CD14-positive monocyte (primary cell): ENCODE results near the gene SHTN1. TPM values are rescaled to one million over a fixed set of nuclear protein-coding genes. Genes with fewer than 3 reads are reported as not detected.

ENCODE experiments used
- DNase-seq, 3 donors: peaks; one replicate each; pipeline ENCODE4 v3.0.0-alpha.2; 2011 to 2022
- H2AFZ ChIP-seq: 2 replicates; pipeline ENCODE4 v1.6.0; 2012; ENCODE audit warnings: mild to moderate bottlenecking, low read depth, low read length, inconsistent platforms; ENCODE audit not compliant: insufficient read depth, poor library complexity, severe bottlenecking
- H3K27ac ChIP-seq, 2 donors: 1 replicate in 1 of 2; 2 replicates in 1 of 2; pipeline ENCODE4 v1.5.1; 2012 to 2013; ENCODE audit warnings: low read length in 2 of 2, control low read depth in 1 of 2, inconsistent platforms in 1 of 2, low read depth in 1 of 2, mild to moderate bottlenecking in 1 of 2
- H3K27me3 ChIP-seq, 2 donors: one replicate each; pipeline versions ENCODE4 v1.6.0 to v1.6.1; 2011 to 2013; ENCODE audit warnings: low read length in 2 of 2; ENCODE audit not compliant: control insufficient read depth in 2 of 2, insufficient read depth in 2 of 2
- H3K36me3 ChIP-seq, 2 donors: replicated peaks in 1 of 2; 1 replicate in 1 of 2; 2 replicates in 1 of 2; pipeline versions ENCODE4 v1.5.1 to v1.6.1; 2012 to 2013; ENCODE audit warnings: low read length in 2 of 2, control low read depth in 1 of 2, inconsistent platforms in 1 of 2, mild to moderate bottlenecking in 1 of 2; ENCODE audit not compliant: insufficient read depth in 2 of 2, control insufficient read depth in 1 of 2
- H3K4me1 ChIP-seq, 2 donors: 1 replicate in 1 of 2; 2 replicates in 1 of 2; pipeline versions ENCODE4 v1.5.1 to v1.6.1; 2012 to 2013; ENCODE audit warnings: low read length in 2 of 2, control low read depth in 1 of 2, inconsistent platforms in 1 of 2, mild to moderate bottlenecking in 1 of 2, moderate library complexity in 1 of 2; ENCODE audit not compliant: insufficient read depth in 2 of 2, control insufficient read depth in 1 of 2
- H3K4me2 ChIP-seq: replicated peaks from 2 replicates; pipeline ENCODE3; 2012; ENCODE audit warnings: low read length, moderate library complexity, mild to moderate bottlenecking; ENCODE audit not compliant: poor library complexity, severe bottlenecking; ENCODE audit errors: extremely low read depth
- H3K4me3 ChIP-seq, 3 experiments: fragments of 200-600 bp in 1 of 3; sonication (generic) in 1 of 3; replicated peaks in 1 of 3; 1 replicate in 2 of 3; 2 replicates in 1 of 3; pipeline ENCODE4 v1.5.1; 2011 to 2013; ENCODE audit warnings: low read length in 3 of 3, mild to moderate bottlenecking in 3 of 3, control low read depth in 2 of 3, low read depth in 2 of 3, inconsistent platforms in 1 of 3, moderate library complexity in 1 of 3
- H3K79me2 ChIP-seq: 2 replicates; pipeline ENCODE4 v1.6.0; 2012; ENCODE audit warnings: mild to moderate bottlenecking, control low read depth, inconsistent platforms, low read length, moderate library complexity; ENCODE audit not compliant: insufficient read depth
- H3K9ac ChIP-seq: 2 replicates; pipeline ENCODE4 v1.6.0; 2017; ENCODE audit warnings: low read length, mild to moderate bottlenecking; ENCODE audit not compliant: insufficient read depth, poor library complexity, severe bottlenecking
- H3K9me3 ChIP-seq, 2 donors: replicated peaks in 1 of 2; 1 replicate in 1 of 2; 2 replicates in 1 of 2; pipeline versions ENCODE4 v1.5.1 to v1.6.1; 2012 to 2013; ENCODE audit warnings: low read length in 2 of 2, control low read depth in 1 of 2; ENCODE audit not compliant: control insufficient read depth in 1 of 2, insufficient read depth in 1 of 2
- H4K20me1 ChIP-seq: 2 replicates; pipeline ENCODE4 v1.6.0; 2012; ENCODE audit warnings: mild to moderate bottlenecking, low read length, control low read depth, moderate library complexity; ENCODE audit not compliant: insufficient read depth
- H3K27ac Mint-ChIP-seq, 7 donors: one replicate each; pipeline ENCODE4 v1.8.0; 2020; ENCODE audit warnings: mild to moderate bottlenecking in 7 of 7, mixed read lengths in 7 of 7, moderate library complexity in 6 of 7, inconsistent platforms in 2 of 7
- H3K27me3 Mint-ChIP-seq, 3 donors: one replicate each; pipeline ENCODE4 v1.8.0; 2021 to 2022; ENCODE audit warnings: low read depth in 3 of 3, mild to moderate bottlenecking in 3 of 3, mixed read lengths in 3 of 3, moderate library complexity in 3 of 3, inconsistent platforms in 1 of 3
- H3K36me3 Mint-ChIP-seq, 2 donors: one replicate each; pipeline ENCODE4 v1.8.0; 2020; ENCODE audit warnings: mixed read lengths in 2 of 2, inconsistent platforms in 1 of 2, mild to moderate bottlenecking in 1 of 2
- H3K4me1 Mint-ChIP-seq: one replicate; pipeline ENCODE4 v1.8.0; 2020; ENCODE audit warnings: mild to moderate bottlenecking, mixed read lengths
- H3K4me3 Mint-ChIP-seq, 2 donors: one replicate each; pipeline ENCODE4 v1.8.0; 2020; ENCODE audit warnings: mild to moderate bottlenecking in 2 of 2, mixed read lengths in 2 of 2, moderate library complexity in 1 of 2
- H3K9me3 Mint-ChIP-seq, 7 donors: one replicate each; pipeline ENCODE4 v1.8.0; 2020 to 2022; ENCODE audit warnings: mixed read lengths in 7 of 7, mild to moderate bottlenecking in 6 of 7, moderate library complexity in 6 of 7, inconsistent platforms in 2 of 7
- WGBS: methylation state at CpG from one replicate; pipeline ENCODE4 v1.1.5; 2013; ENCODE audit warnings: missing lambda C conversion rate; ENCODE audit not compliant: insufficient coverage; 5-methylcytosine and 5-hydroxymethylcytosine counted together
- intact Hi-C, 2 donors: fragments of 100-400 bp; cut with micrococcal nuclease; formaldehyde crosslinking; loops; one replicate each; pipeline versions ENCODE4 v1.15.0 to v1.15.1; 2023
- polyA plus RNA-seq, 3 donors: library from polyadenylated mRNA; depleted of rRNA in 1 of 3; unstranded in 2 of 3; stranded (reverse) in 1 of 3; fragments of 300-500 nt in 2 of 3; fragments of >200 nt in 1 of 3; fragmentation: Illumina TruSeq in 2 of 3; gene quantifications; 1 replicate in 2 of 3; 2 replicates in 1 of 3; pipeline ENCODE4 v1.2.3, GENCODE V29; 2012 to 2021
- TF ChIP-seq, protein P1 (sequence below): fragments of 200-600 bp; IDR thresholded peaks from one replicate; pipeline ENCODE4 v1.8.0; 2022; ENCODE audit warnings: antibody characterized with exemption, mild to moderate bottlenecking

SHTN1 gene
- polyA plus RNA-seq, 3 donors, result 14.4 to 22.6 (median 14.9) TPM

DNA sequence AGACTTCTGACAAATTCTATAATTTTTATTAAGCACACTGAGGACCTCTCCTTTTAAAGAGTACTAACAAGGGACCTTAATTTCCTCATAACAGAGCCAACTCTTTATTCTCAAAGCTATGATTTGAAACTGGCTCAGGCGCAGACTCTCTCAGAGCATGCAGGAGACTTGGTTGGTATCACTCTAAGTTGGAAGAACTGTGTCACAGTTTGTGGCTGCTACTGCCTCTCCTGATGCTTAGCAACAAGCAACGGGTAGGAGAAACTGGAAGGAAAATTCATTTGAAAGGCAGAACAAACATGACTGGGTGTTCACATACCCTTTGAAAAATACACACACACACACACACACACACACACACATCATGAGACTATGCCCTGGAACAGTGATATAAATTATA is 122.3 kb downstream of the SHTN1 start:
- no peak overlapping the region for H3K27ac ChIP-seq
- no peak for DNase-seq
- no peak overlapping the region for H2AFZ ChIP-seq
- H3K9me3 ChIP-seq, result no peaks in the 10 kb centered on the region
- H3K79me2 ChIP-seq, result no peaks in the 10 kb centered on the region
- no peak overlapping the region for H3K9ac ChIP-seq
- TF ChIP-seq, protein P1, sequence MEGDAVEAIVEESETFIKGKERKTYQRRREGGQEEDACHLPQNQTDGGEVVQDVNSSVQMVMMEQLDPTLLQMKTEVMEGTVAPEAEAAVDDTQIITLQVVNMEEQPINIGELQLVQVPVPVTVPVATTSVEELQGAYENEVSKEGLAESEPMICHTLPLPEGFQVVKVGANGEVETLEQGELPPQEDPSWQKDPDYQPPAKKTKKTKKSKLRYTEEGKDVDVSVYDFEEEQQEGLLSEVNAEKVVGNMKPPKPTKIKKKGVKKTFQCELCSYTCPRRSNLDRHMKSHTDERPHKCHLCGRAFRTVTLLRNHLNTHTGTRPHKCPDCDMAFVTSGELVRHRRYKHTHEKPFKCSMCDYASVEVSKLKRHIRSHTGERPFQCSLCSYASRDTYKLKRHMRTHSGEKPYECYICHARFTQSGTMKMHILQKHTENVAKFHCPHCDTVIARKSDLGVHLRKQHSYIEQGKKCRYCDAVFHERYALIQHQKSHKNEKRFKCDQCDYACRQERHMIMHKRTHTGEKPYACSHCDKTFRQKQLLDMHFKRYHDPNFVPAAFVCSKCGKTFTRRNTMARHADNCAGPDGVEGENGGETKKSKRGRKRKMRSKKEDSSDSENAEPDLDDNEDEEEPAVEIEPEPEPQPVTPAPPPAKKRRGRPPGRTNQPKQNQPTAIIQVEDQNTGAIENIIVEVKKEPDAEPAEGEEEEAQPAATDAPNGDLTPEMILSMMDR, result no peak
- peaks cover 0 to 3% of the 10 kb centered on the region in 2 donors for H3K27me3 ChIP-seq
- no peaks in the 10 kb centered on the region for H3K4me1 Mint-ChIP-seq
- no peak overlapping the region for H3K27ac Mint-ChIP-seq
- H3K36me3 Mint-ChIP-seq, result peaks cover 45 to 48% of the 10 kb centered on the region in 2 donors
- peaks cover 0 to 7% (median 5%) of the 10 kb centered on the region in 3 donors for H3K27me3 Mint-ChIP-seq
- intact Hi-C loops, result no loop called here
- no peaks in the 10 kb centered on the region for H4K20me1 ChIP-seq
- H3K9me3 Mint-ChIP-seq, result no peaks in the 10 kb centered on the region
- WGBS, result 100% methylated on average over 1 of the region's 2 CpGs
- no peak overlapping the region for H3K4me3 Mint-ChIP-seq
- H3K4me2 ChIP-seq, result no peak overlapping the region
- peaks cover 23 to 66% of the 10 kb centered on the region in 2 donors for H3K36me3 ChIP-seq
- no peaks in the 10 kb centered on the region for H3K4me1 ChIP-seq
- no peak overlapping the region for H3K4me3 ChIP-seq

DNA sequence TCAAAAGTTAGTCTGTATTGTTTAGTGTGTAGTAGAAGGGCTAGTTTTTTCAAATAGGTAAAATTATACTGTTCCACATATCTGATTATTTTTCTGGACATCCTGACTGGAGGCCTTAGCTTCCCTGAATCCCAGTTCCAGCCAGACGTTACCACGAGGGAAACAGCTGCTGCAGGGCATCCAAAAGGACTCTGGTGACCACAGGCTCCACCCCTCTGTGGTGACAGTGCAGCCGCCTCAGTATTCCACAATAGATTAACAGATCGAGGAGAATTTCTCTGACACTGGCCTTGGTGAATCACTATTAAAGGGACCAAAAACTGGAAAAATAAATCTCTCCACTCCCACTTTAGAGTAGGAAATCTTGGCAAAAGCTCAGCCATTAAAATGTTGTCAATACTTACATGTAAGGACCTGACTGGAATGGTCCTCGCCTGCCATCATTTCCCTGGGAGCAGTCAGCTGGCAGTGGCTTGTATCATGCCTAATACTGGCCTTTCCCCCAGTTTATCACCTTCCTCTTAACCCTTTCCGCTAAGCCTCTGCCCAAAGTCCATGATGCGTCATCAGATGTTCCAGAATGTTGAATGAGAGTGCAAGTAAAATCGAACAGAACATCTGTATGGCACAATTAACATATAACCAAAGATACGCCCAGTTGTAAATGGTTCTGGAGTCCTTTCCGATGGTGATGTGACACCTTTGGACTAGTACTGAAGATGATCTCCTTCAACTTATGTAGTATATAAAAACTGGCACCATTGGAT is 124.1 kb downstream of the SHTN1 start:
- Histone ChIP-seq H3K9ac (no peak overlapping the region), H3K4me2 (no peak overlapping the region), H2AFZ (no peak overlapping the region), H4K20me1 (no peaks in the 10 kb centered on the region), H3K4me3 (no peak overlapping the region), H3K79me2 (no peaks in the 10 kb centered on the region), H3K36me3 (peaks cover 18 to 49% of the 10 kb centered on the region in 2 donors), H3K9me3 (no peaks in the 10 kb centered on the region), H3K27me3 (peaks cover 0 to 5% of the 10 kb centered on the region in 2 donors), H3K4me1 (no peaks in the 10 kb centered on the region), H3K27ac (no peak overlapping the region)
- no peaks in the 10 kb centered on the region for H3K9me3 Mint-ChIP-seq
- peaks cover 34 to 36% of the 10 kb centered on the region in 2 donors for H3K36me3 Mint-ChIP-seq
- TF ChIP-seq, protein P1, result no peak
- no peak for DNase-seq
- no peaks in the 10 kb centered on the region for H3K4me1 Mint-ChIP-seq
- intact Hi-C loops, result no loop called here
- H3K27ac Mint-ChIP-seq, result peak overlapping the region in 1 of 7 donors; percentile 45
- H3K4me3 Mint-ChIP-seq, result no peak overlapping the region
- 20% methylated on average over 3 of the region's 10 CpGs for WGBS
- peaks cover 0 to 7% (median 5%) of the 10 kb centered on the region in 3 donors for H3K27me3 Mint-ChIP-seq
